IMR-90 (cell line): ENCODE results near the gene IRGQ.

Source experiments
- CEBPB ChIP-seq: IDR thresholded peaks from 2 replicates; pipeline ENCODE4 v1.6.1; 2012; ENCODE audit warnings: low read depth, low read length, improper control_type of control experiment
- SMC3 ChIP-seq: fragments of 150-350 bp; IDR thresholded peaks from 2 replicates; pipeline ENCODE4 v1.6.1; 2016; ENCODE audit warnings: low read depth, mild to moderate bottlenecking, antibody characterized with exemption, low read length, moderate library complexity
- TF ChIP-seq, protein P1 (sequence below): conservative IDR thresholded peaks from 2 replicates; pipeline ENCODE4 v1.5.1; 2012; ENCODE audit warnings: mild to moderate bottlenecking, low read depth, low read length, improper control_type of control experiment
- TF ChIP-seq, protein P2 (sequence below): fragments of 150-350 bp; IDR thresholded peaks from 2 replicates; pipeline ENCODE4 v1.6.1; 2017; ENCODE audit warnings: mild to moderate bottlenecking, antibody characterized with exemption, low read length, low read depth

GRCh38 chr19:43634068-43634467 lies 38.1 kb upstream of the IRGQ start:
- TF ChIP-seq, protein P1, sequence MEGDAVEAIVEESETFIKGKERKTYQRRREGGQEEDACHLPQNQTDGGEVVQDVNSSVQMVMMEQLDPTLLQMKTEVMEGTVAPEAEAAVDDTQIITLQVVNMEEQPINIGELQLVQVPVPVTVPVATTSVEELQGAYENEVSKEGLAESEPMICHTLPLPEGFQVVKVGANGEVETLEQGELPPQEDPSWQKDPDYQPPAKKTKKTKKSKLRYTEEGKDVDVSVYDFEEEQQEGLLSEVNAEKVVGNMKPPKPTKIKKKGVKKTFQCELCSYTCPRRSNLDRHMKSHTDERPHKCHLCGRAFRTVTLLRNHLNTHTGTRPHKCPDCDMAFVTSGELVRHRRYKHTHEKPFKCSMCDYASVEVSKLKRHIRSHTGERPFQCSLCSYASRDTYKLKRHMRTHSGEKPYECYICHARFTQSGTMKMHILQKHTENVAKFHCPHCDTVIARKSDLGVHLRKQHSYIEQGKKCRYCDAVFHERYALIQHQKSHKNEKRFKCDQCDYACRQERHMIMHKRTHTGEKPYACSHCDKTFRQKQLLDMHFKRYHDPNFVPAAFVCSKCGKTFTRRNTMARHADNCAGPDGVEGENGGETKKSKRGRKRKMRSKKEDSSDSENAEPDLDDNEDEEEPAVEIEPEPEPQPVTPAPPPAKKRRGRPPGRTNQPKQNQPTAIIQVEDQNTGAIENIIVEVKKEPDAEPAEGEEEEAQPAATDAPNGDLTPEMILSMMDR, result no peak
- TF ChIP-seq SMC3, result no peak
- TF ChIP-seq, protein P2, sequence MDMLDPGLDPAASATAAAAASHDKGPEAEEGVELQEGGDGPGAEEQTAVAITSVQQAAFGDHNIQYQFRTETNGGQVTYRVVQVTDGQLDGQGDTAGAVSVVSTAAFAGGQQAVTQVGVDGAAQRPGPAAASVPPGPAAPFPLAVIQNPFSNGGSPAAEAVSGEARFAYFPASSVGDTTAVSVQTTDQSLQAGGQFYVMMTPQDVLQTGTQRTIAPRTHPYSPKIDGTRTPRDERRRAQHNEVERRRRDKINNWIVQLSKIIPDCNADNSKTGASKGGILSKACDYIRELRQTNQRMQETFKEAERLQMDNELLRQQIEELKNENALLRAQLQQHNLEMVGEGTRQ, result no peak
- TF ChIP-seq CEBPB, result no peak
